Mesenchymal stem cell (in vitro differentiated cells and primary cell): ENCODE measurements around the gene MRAP.

Source experiments
- DNase-seq: peaks from one replicate; pipeline ENCODE4 v3.0.0-alpha.2; 2013
- H2AFZ ChIP-seq: one replicate; pipeline ENCODE4 v1.6.1; 2013; ENCODE audit warnings: low read depth, mild to moderate bottlenecking, control low read depth, inconsistent platforms, low read length, moderate library complexity
- H2AK5ac ChIP-seq: 2 replicates; pipeline ENCODE4 v1.6.1; 2013; ENCODE audit warnings: low read length, moderate library complexity, mild to moderate bottlenecking, inconsistent platforms; ENCODE audit not compliant: severe bottlenecking
- H2BK120ac ChIP-seq: one replicate; pipeline ENCODE4 v1.6.1; 2013; ENCODE audit warnings: low read depth, mild to moderate bottlenecking, inconsistent platforms, low read length, moderate library complexity
- H2BK12ac ChIP-seq, 2 experiments: one replicate each; pipeline ENCODE4 v1.6.1; 2013; ENCODE audit warnings: inconsistent platforms in 2 of 2, low read length in 2 of 2, mild to moderate bottlenecking in 2 of 2, moderate library complexity in 2 of 2, control low read depth in 1 of 2
- H2BK15ac ChIP-seq: one replicate; pipeline ENCODE4 v1.6.1; 2013; ENCODE audit warnings: mild to moderate bottlenecking, low read depth, inconsistent platforms; ENCODE audit not compliant: poor library complexity, severe bottlenecking
- H2BK5ac ChIP-seq: 2 replicates; pipeline ENCODE4 v1.6.1; 2013; ENCODE audit warnings: low read depth, mild to moderate bottlenecking, low read length, control low read depth, inconsistent platforms; ENCODE audit not compliant: poor library complexity, severe bottlenecking
- H3K14ac ChIP-seq, 2 experiments: one replicate each; pipeline ENCODE4 v1.6.1; 2013; ENCODE audit warnings: inconsistent platforms in 2 of 2, low read length in 2 of 2, control low read depth in 1 of 2, mild to moderate bottlenecking in 1 of 2, moderate library complexity in 1 of 2
- H3K18ac ChIP-seq, 2 experiments: one replicate each; pipeline ENCODE4 v1.6.1; 2013; ENCODE audit warnings: inconsistent platforms in 2 of 2, low read length in 2 of 2, control low read depth in 1 of 2, low read depth in 1 of 2, mild to moderate bottlenecking in 1 of 2
- H3K23ac ChIP-seq, 2 experiments: one replicate each; pipeline ENCODE4 v1.6.1; 2013; ENCODE audit warnings: inconsistent platforms in 2 of 2, low read length in 2 of 2, mild to moderate bottlenecking in 2 of 2, moderate library complexity in 2 of 2, control low read depth in 1 of 2
- H3K27ac ChIP-seq: 2 replicates; pipeline ENCODE4 v1.5.1; 2013; ENCODE audit warnings: mild to moderate bottlenecking, moderate library complexity, low read length, control low read depth, inconsistent platforms; ENCODE audit not compliant: poor library complexity, severe bottlenecking
- H3K27me3 ChIP-seq, 2 experiments: 2 replicates each; pipeline versions ENCODE4 v1.6.1 to v1.7.0; 2013; ENCODE audit warnings: low read length in 2 of 2, mild to moderate bottlenecking in 2 of 2, moderate library complexity in 2 of 2, control low read depth in 1 of 2, inconsistent platforms in 1 of 2; ENCODE audit not compliant: control insufficient read depth in 1 of 2, insufficient read depth in 1 of 2
- H3K36me3 ChIP-seq, 2 experiments: 2 replicates each; pipeline versions ENCODE4 v1.6.1 to v1.7.0; 2013; ENCODE audit warnings: low read length in 2 of 2, control low read depth in 1 of 2, inconsistent platforms in 1 of 2, low read depth in 1 of 2, mild to moderate bottlenecking in 1 of 2; ENCODE audit not compliant: insufficient read depth in 2 of 2, control insufficient read depth in 1 of 2
- H3K4ac ChIP-seq, 2 experiments: one replicate each; pipeline ENCODE4 v1.6.1; 2013; ENCODE audit warnings: inconsistent platforms in 2 of 2, low read length in 2 of 2, mild to moderate bottlenecking in 2 of 2, moderate library complexity in 2 of 2, control low read depth in 1 of 2, low read depth in 1 of 2
- H3K4me1 ChIP-seq: 2 replicates; pipeline ENCODE4 v1.6.1; 2013; ENCODE audit warnings: low read depth, low read length, control low read depth; ENCODE audit not compliant: control insufficient read depth, insufficient read depth
- H3K4me2 ChIP-seq: 2 replicates; pipeline ENCODE4 v1.6.1; 2013; ENCODE audit warnings: low read length, mild to moderate bottlenecking, inconsistent platforms; ENCODE audit not compliant: poor library complexity, severe bottlenecking
- H3K4me3 ChIP-seq, 2 experiments: 2 replicates each; pipeline versions ENCODE4 v1.5.1 to v1.7.0; 2013; ENCODE audit warnings: low read length in 2 of 2, mild to moderate bottlenecking in 2 of 2, control low read depth in 1 of 2, low read depth in 1 of 2; ENCODE audit not compliant: insufficient read depth in 1 of 2
- H3K79me1 ChIP-seq: replicated peaks from 2 replicates; pipeline ENCODE4 v1.6.1; 2013; ENCODE audit warnings: mild to moderate bottlenecking, control low read depth, low read length, inconsistent platforms; ENCODE audit not compliant: poor library complexity, severe bottlenecking
- H3K9ac ChIP-seq: 2 replicates; pipeline ENCODE4 v1.7.0; 2013; ENCODE audit warnings: mild to moderate bottlenecking, low read length, moderate library complexity
- H3K9me3 ChIP-seq: 2 replicates; pipeline ENCODE4 v1.7.0; 2013; ENCODE audit warnings: mild to moderate bottlenecking, low read length; ENCODE audit not compliant: control insufficient read depth
- H4K8ac ChIP-seq: one replicate; pipeline ENCODE4 v1.6.1; 2013; ENCODE audit warnings: inconsistent platforms, mild to moderate bottlenecking, low read length, moderate library complexity
- H4K91ac ChIP-seq: one replicate; pipeline ENCODE4 v1.6.1; 2013; ENCODE audit warnings: mild to moderate bottlenecking, low read length, inconsistent platforms
- WGBS: methylation state at CpG from one replicate; pipeline ENCODE4 v1.1.7; 2013; ENCODE audit warnings: mixed read lengths; 5-methylcytosine and 5-hydroxymethylcytosine counted together

Gene MRAP

GRCh38 chr21:32315511-32316281 is 17.0 kb downstream of the MRAP start:
- no peak overlapping the region for H3K4me2 ChIP-seq
- H3K9me3 ChIP-seq = no peaks in the 10 kb centered on the region
- WGBS = 98% methylated on average over 14 of the region's 14 CpGs

GRCh38 chr21:32316361-32317215 is 17.9 kb downstream of the MRAP start:
- no peak for DNase-seq
- no peak overlapping the region for H3K23ac ChIP-seq
- no peak overlapping the region for H3K9ac ChIP-seq
- H2BK120ac ChIP-seq = no peak overlapping the region
- no peak overlapping the region for H4K8ac ChIP-seq
- H4K91ac ChIP-seq = peak overlapping the region; percentile 12
- no peak overlapping the region for H3K18ac ChIP-seq
- no peaks in the 10 kb centered on the region for H3K9me3 ChIP-seq
- H3K4me2 ChIP-seq = no peak overlapping the region
- no peak overlapping the region for H3K4me3 ChIP-seq
- peaks cover 17% of the 10 kb centered on the region for H3K4me1 ChIP-seq
- no peak overlapping the region for H2BK5ac ChIP-seq
- H2AK5ac ChIP-seq = no peak overlapping the region
- peaks cover 46% of the 10 kb centered on the region for H3K79me1 ChIP-seq
- no peak overlapping the region for H3K4ac ChIP-seq
- no peak overlapping the region for H3K27ac ChIP-seq
- H3K14ac ChIP-seq = no peak overlapping the region
- 96% methylated on average over 20 of the region's 22 CpGs for WGBS
- no peak overlapping the region for H2BK12ac ChIP-seq
- H2BK15ac ChIP-seq = no peak overlapping the region
- peaks cover 68 to 96% of the 10 kb centered on the region in 2 experiments for H3K36me3 ChIP-seq
- H2AFZ ChIP-seq = no peak overlapping the region
- H3K27me3 ChIP-seq = no peaks in the 10 kb centered on the region

More at GRCh38 chr21:32315511-32316281, 17.0 kb downstream of the MRAP start:
- Histone ChIP-seq H3K18ac (no peak overlapping the region), H2BK12ac (no peak overlapping the region), H3K23ac (no peak overlapping the region), H2BK120ac (no peak overlapping the region), H2BK5ac (no peak overlapping the region), H3K4me3 (no peak overlapping the region), H3K14ac (no peak overlapping the region), H2AK5ac (no peak overlapping the region), H3K27me3 (no peaks in the 10 kb centered on the region), H3K9ac (no peak overlapping the region), H2BK15ac (no peak overlapping the region), H3K79me1 (peaks cover 51% of the 10 kb centered on the region), H3K4ac (no peak overlapping the region), H4K91ac (no peak overlapping the region), H3K4me1 (peaks cover 14% of the 10 kb centered on the region), H2AFZ (no peak overlapping the region), H4K8ac (no peak overlapping the region), H3K27ac (no peak overlapping the region), H3K36me3 (peaks cover 67 to 89% of the 10 kb centered on the region in 2 experiments)
- no peak for DNase-seq

GRCh38 chr21:32317726-32318125 is 19.1 kb downstream of the MRAP start:
- Histone ChIP-seq H3K18ac (no peak overlapping the region), H3K36me3 (peaks cover 60 to 96% of the 10 kb centered on the region in 2 experiments)

GRCh38 chr21:32319012-32319411 is 20.4 kb downstream of the MRAP start:
- Histone ChIP-seq H3K4me2 (no peak overlapping the region), H3K27me3 (no peaks in the 10 kb centered on the region), H2BK5ac (no peak overlapping the region), H3K9ac (no peak overlapping the region), H3K14ac (no peak overlapping the region), H3K4ac (no peak overlapping the region), H2BK120ac (no peak overlapping the region), H3K18ac (no peak overlapping the region), H2AFZ (no peak overlapping the region), H3K9me3 (no peaks in the 10 kb centered on the region), H3K23ac (no peak overlapping the region), H4K91ac (no peak overlapping the region), H2AK5ac (no peak overlapping the region), H3K36me3 (peaks cover 66 to 96% of the 10 kb centered on the region in 2 experiments), H3K4me1 (peaks cover 32% of the 10 kb centered on the region), H2BK15ac (no peak overlapping the region), H3K79me1 (peaks cover 36% of the 10 kb centered on the region), H3K27ac (no peak overlapping the region), H3K4me3 (no peak overlapping the region), H2BK12ac (no peak overlapping the region), H4K8ac (no peak overlapping the region)
- DNase-seq = no peak
- 98% methylated on average over 7 of the region's 7 CpGs for WGBS

More at GRCh38 chr21:32317726-32318125, 19.1 kb downstream of the MRAP start:
- Histone ChIP-seq H3K27ac (no peak overlapping the region), H4K91ac (no peak overlapping the region), H2AFZ (no peak overlapping the region), H3K9ac (peak overlapping the region; percentile 14), H3K4me1 (peaks cover 25% of the 10 kb centered on the region), H2BK120ac (no peak overlapping the region), H2AK5ac (no peak overlapping the region), H2BK12ac (no peak overlapping the region), H4K8ac (no peak overlapping the region), H3K27me3 (no peaks in the 10 kb centered on the region), H3K4me2 (no peak overlapping the region), H3K79me1 (peaks cover 38% of the 10 kb centered on the region), H2BK5ac (no peak overlapping the region), H3K23ac (no peak overlapping the region), H3K14ac (no peak overlapping the region), H2BK15ac (no peak overlapping the region), H3K4ac (no peak overlapping the region), H3K9me3 (no peaks in the 10 kb centered on the region), H3K4me3 (no peak overlapping the region)
- WGBS = 92% methylated on average over 9 of the region's 9 CpGs
- no peak for DNase-seq
